Vagina (tissue), 2 donors: Measurements from ENCODE around the gene SLC22A4.

Experiments used
- CTCF ChIP-seq, 3 experiments: fragments of 450-650 bp in 2 of 3; fragments of 200-600 bp in 1 of 3; sonication (generic) in 1 of 3; IDR thresholded peaks; one replicate each; pipeline ENCODE4 v1.5.1; 2017 to 2019; ENCODE audit warnings: antibody characterized with exemption in 3 of 3, mild to moderate bottlenecking in 2 of 3, moderate library complexity in 2 of 3
- POLR2A ChIP-seq, 2 donors: fragments of 450-650 bp; IDR thresholded peaks; one replicate each; pipeline ENCODE4 v1.6.1; 2017; ENCODE audit warnings: antibody characterized with exemption in 2 of 2, mild to moderate bottlenecking in 2 of 2, moderate library complexity in 2 of 2

GRCh38 chr5:132321109-132321721 is 27.0 kb downstream of the SLC22A4 start:
- TF ChIP-seq POLR2A (IDR thresholded peaks at IDR 0.05): no peak
- no peak for TF ChIP-seq CTCF (IDR thresholded peaks at IDR 0.05)
